ENCODE data around the gene FAM193A.
"Not testable (repeated sequence)": the region's sequence is repeated elsewhere in the genome, so short reads cannot be mapped to it uniquely, and the experiment has no call there.

FAM193A gene

GRCh38 chr4:2672082-2672481, 135.6 kb downstream of the FAM193A start:
- ChIA-PET CTCF (no interaction called here), POLR2A (no interaction called here)
- no peak for DNase-seq (ENCODE audit: low read depth, low spot score)
- TF ChIP-seq CTCF (IDR thresholded peaks at IDR 0.05; ENCODE audit: insufficient read depth, low read length, missing control alignments): no peak
- no peak overlapping the region for H3K4me3 ChIP-seq (ENCODE audit: low read depth, low read length)

DNA sequence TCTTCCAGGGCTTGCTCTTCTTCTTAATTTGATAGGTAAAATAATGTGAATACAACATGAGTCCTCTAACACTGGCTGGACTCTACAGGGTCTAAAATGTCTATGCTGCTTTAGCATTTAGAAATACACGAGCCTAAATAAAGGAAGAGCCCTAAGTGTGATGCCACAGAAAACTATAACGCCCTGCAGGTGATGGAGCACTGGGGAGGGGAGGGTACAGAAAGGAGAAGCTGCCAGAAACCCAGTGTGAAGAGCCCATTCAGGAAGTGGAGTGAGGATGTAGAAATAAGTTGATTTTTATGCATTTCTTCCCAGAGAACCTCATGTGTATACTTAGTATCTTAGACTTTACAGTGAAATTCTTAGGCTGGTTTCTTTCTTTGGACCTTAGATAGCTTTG, 136.3 kb downstream of the FAM193A start:
- ChIA-PET POLR2A (no interaction called here), CTCF (interaction anchor here (1.4 kb wide), 1 partner anchor 11 kb away, joined by 4 read pairs; no protein-coding TSS in a partner anchor)
- no peak overlapping the region for H3K4me3 ChIP-seq (ENCODE audit: low read depth, low read length)
- no peak for TF ChIP-seq CTCF (IDR thresholded peaks at IDR 0.05; ENCODE audit: insufficient read depth, low read length, missing control alignments)
- DNase-seq (ENCODE audit: low read depth, low spot score): no peak

- no peak for DNase-seq (ENCODE audit: low read depth, low spot score)
- TF ChIP-seq CTCF (IDR thresholded peaks at IDR 0.05; ENCODE audit: insufficient read depth, low read length, missing control alignments): peak; percentile 12
- CTCF ChIA-PET: interaction anchor here (0.7 to 1.4 kb wide), 2 partner anchors 10 to 13 kb away, joined by 3 to 4 read pairs; no protein-coding TSS in a partner anchor
- POLR2A ChIA-PET: no interaction called here
- no peak overlapping the region for H3K4me3 ChIP-seq (ENCODE audit: low read depth, low read length)
These were observed 136.7 kb downstream of the FAM193A start for GRCh38 chr4:2673157-2673556.

DNA sequence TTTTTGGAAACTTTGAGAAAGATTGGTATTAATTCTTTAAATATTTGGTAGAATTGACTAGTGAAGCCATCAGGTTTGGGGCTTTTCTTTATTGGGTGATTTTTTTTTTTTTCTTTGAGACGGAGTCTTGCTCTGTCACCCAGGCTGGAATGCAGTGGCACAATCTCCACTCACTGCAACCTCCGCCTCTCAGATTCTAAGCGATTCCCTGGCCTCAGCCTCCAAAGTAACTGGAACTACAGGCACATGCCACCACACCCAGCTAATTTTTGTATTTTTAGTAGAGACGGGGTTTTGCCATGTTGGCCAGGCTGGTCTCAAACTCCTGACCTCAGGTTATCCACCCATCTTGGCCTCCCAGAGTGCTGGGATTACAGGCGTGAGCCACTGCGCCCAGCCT, 143.3 kb downstream of the FAM193A start:
- POLR2A ChIA-PET; DNase-seq (ENCODE audit: low read depth, low spot score); CTCF ChIA-PET; H3K4me3 ChIP-seq (ENCODE audit: low read depth, low read length): not testable (repeated sequence)

DNA sequence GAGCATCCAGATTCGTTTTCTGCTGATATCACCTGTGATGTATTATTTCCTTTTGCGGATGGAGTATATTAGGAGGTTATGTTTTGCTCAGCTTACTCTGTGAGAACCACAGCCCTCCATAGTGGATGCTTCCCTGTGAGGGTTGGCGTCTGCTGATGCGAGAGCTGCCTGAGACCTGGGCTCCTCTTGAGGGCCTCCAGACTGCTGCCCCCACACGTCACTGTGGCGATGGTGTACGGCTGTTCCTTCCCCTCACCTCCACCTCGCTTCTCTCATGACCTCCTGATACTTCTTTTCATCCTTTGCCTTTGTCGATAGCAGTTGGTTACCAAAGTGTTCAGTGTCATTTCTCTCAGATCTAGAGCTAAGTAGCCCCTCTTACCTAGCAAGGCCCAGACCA, 148.0 kb downstream of the FAM193A start:
- H3K4me3 ChIP-seq (ENCODE audit: low read depth, low read length): no peak overlapping the region
- DNase-seq (ENCODE audit: low read depth, low spot score): no peak
- ChIA-PET POLR2A (no interaction called here), CTCF (no interaction called here)
- TF ChIP-seq CTCF (IDR thresholded peaks at IDR 0.05; ENCODE audit: insufficient read depth, low read length, missing control alignments): no peak

- DNase-seq (ENCODE audit: low read depth, low spot score): no peak
- TF ChIP-seq CTCF (IDR thresholded peaks at IDR 0.05; ENCODE audit: insufficient read depth, low read length, missing control alignments): no peak
- ChIA-PET POLR2A (no interaction called here), CTCF (interaction anchor here (1.0 kb wide), 1 partner anchor 12 kb away, joined by 3 read pairs; no protein-coding TSS in a partner anchor)
- H3K4me3 ChIP-seq (ENCODE audit: low read depth, low read length): no peak overlapping the region
These were observed 149.1 kb downstream of the FAM193A start for GRCh38 chr4:2685541-2685940.

Measured in AG04449 (cell line).